ENCODE data around the gene TENT5C.

TENT5C gene

DNA sequence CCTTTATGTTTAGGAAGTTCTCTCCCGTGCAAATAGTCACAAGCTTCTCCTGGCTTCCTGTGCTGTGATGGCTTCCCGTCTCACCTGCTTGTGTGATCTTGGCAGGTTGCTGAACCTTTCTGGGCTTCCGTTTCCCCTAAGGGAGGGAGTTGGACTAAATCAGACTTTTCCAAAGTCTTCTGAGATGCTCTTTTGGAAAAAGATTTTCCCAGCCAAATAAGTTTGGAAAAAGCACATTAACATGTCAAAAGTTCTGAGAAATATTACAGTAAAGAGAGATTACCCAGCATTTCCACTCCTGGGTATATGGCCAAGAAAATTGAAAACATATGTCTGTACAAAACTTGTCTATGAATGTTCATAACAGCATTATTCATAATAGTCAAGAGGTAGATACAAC, 36.0 kb upstream of the TENT5C start (continued):
- TF ChIP-seq, protein P1, sequence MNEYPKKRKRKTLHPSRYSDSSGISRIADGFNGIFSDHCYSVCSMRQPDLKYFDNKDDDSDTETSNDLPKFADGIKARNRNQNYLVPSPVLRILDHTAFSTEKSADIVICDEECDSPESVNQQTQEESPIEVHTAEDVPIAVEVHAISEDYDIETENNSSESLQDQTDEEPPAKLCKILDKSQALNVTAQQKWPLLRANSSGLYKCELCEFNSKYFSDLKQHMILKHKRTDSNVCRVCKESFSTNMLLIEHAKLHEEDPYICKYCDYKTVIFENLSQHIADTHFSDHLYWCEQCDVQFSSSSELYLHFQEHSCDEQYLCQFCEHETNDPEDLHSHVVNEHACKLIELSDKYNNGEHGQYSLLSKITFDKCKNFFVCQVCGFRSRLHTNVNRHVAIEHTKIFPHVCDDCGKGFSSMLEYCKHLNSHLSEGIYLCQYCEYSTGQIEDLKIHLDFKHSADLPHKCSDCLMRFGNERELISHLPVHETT (tag by site-specific recombination; IDR thresholded peaks at IDR 0.05) = no peak

DNA sequence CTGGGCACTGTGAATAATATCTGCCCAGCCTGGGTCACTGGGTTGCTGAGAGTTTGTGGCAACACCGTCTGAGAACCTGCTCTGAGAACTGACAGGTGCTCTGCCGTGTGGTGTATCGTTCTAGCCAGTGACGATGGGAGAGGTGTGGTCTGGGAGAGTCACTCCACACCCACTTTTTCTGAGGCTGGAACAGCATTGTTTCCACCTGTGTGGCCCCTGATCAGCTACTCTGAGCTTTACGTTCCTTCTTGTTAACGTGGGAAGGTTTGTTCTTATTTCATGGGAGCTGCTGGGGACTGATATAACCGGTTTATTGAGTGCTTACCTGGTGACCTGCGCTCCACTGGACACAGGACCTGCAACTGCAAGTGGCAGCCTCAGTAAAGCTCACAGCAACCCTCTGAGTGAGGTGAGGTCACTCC, 34.8 kb upstream of the TENT5C start:
- POLR2A ChIA-PET = no interaction called here
- TF ChIP-seq ZBTB21 (tag by site-specific recombination; IDR thresholded peaks at IDR 0.05) = no peak
- no peak for TF ChIP-seq ZNF837 (tag by site-specific recombination; IDR thresholded peaks at IDR 0.05)
- TF ChIP-seq ZNF785 (tag by site-specific recombination; IDR thresholded peaks at IDR 0.05) = no peak
- Histone ChIP-seq H3K4me3 (ENCODE audit: low read depth, low read length) (no peak overlapping the region), H3K4me1 (ENCODE audit: control insufficient read depth, insufficient read depth, low read length) (no peaks in the 10 kb centered on the region), H3K36me3 (ENCODE audit: control insufficient read depth in 2 of 2, insufficient read depth in 1 of 2, low read length in 2 of 2) (no peaks in the 10 kb centered on the region), H3K27ac (ENCODE audit: extremely low read depth, low read depth, low read length) (no peak overlapping the region), H3K9me3 (ENCODE audit: control insufficient read depth, insufficient read depth, low read depth, low read length) (no peaks in the 10 kb centered on the region)
- CTCF ChIA-PET = interaction anchor here (1.7 kb wide), 1 partner anchor 183 kb away, joined by 5 read pairs; no protein-coding TSS in a partner anchor

- Histone ChIP-seq H3K36me3 (ENCODE audit: control insufficient read depth in 2 of 2, insufficient read depth in 1 of 2, low read length in 2 of 2) (no peaks in the 10 kb centered on the region), H3K4me1 (ENCODE audit: control insufficient read depth, insufficient read depth, low read length) (no peaks in the 10 kb centered on the region), H3K9me3 (ENCODE audit: control insufficient read depth, insufficient read depth, low read depth, low read length) (no peaks in the 10 kb centered on the region), H3K27ac (ENCODE audit: extremely low read depth, low read depth, low read length) (no peak overlapping the region), H3K4me3 (ENCODE audit: low read depth, low read length) (no peak overlapping the region)
- CTCF ChIA-PET = interaction anchor here (1.7 kb wide), 1 partner anchor 183 kb away, joined by 5 read pairs; no protein-coding TSS in a partner anchor
- POLR2A ChIA-PET = no interaction called here
- TF ChIP-seq ATF2 (tag by site-specific recombination; IDR thresholded peaks at IDR 0.05; ENCODE audit: low read depth) = no peak
- no peak for TF ChIP-seq WT1 (tag by site-specific recombination; IDR thresholded peaks at IDR 0.05)
- TF ChIP-seq BCL11A (tag by site-specific recombination; IDR thresholded peaks at IDR 0.05; ENCODE audit: low read depth) = no peak
- no peak for TF ChIP-seq ZNF558 (tag by site-specific recombination; IDR thresholded peaks at IDR 0.05)
- no peak for TF ChIP-seq ZNF140 (tag by site-specific recombination; IDR thresholded peaks at IDR 0.05)
- TF ChIP-seq GFI1B (tag by site-specific recombination; IDR thresholded peaks at IDR 0.05) = no peak
- TF ChIP-seq ZNF37A (tag by site-specific recombination; IDR thresholded peaks at IDR 0.05) = no peak
- no peak for TF ChIP-seq ZNF223 (tag by site-specific recombination; IDR thresholded peaks at IDR 0.05)
- TF ChIP-seq, protein P2, sequence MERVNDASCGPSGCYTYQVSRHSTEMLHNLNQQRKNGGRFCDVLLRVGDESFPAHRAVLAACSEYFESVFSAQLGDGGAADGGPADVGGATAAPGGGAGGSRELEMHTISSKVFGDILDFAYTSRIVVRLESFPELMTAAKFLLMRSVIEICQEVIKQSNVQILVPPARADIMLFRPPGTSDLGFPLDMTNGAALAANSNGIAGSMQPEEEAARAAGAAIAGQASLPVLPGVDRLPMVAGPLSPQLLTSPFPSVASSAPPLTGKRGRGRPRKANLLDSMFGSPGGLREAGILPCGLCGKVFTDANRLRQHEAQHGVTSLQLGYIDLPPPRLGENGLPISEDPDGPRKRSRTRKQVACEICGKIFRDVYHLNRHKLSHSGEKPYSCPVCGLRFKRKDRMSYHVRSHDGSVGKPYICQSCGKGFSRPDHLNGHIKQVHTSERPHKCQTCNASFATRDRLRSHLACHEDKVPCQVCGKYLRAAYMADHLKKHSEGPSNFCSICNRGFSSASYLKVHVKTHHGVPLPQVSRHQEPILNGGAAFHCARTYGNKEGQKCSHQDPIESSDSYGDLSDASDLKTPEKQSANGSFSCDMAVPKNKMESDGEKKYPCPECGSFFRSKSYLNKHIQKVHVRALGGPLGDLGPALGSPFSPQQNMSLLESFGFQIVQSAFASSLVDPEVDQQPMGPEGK (tag by site-specific recombination; IDR thresholded peaks at IDR 0.05) = no peak
- no peak for TF ChIP-seq SP7 (tag by site-specific recombination; IDR thresholded peaks at IDR 0.05)
- TF ChIP-seq ZNF560 (tag by site-specific recombination; IDR thresholded peaks at IDR 0.05; ENCODE audit: borderline replicate concordance) = no peak
- no peak for TF ChIP-seq ZNF16 (tag by site-specific recombination; IDR thresholded peaks at IDR 0.05; ENCODE audit: low read depth)
- no peak for TF ChIP-seq ZNF747 (tag by site-specific recombination; IDR thresholded peaks at IDR 0.05)
- no peak for TF ChIP-seq ZNF549 (tag by site-specific recombination; IDR thresholded peaks at IDR 0.05)
- no peak for TF ChIP-seq ZNF202 (tag by site-specific recombination; IDR thresholded peaks at IDR 0.05; ENCODE audit: borderline replicate concordance)
- no peak for TF ChIP-seq ZNF513 (tag by site-specific recombination; IDR thresholded peaks at IDR 0.05)
Measured at GRCh38 chr1:117571496-117571895, 34.4 kb upstream of the TENT5C start.

Measured in HEK293 (cell line).